ENCODE data around the gene KDM4C.

The KDM4C gene

DNA sequence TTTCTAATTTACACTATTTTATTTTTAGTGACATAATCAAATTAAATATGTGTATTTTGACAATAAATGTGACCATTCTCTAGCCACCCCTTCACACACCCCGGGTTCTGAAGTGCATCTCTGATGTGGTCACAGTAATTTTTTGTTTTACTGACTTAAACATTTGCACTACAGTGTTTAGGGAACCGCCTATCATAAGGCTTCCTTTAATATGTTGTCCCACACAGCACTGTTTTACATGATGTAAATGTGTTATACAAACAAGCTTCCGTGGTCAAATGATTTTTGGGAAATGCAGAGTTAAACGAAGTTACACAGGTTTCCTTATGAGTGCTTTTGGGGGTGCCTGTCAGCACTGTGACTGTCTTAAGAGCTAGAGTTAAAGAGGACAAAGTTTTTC is 86.5 kb downstream of the KDM4C start:
- H3K9ac ChIP-seq = no peak overlapping the region
- H4K20me1 ChIP-seq (ENCODE audit: insufficient read depth) = no peaks in the 10 kb centered on the region; the same call in 1 of the 2 replicates
- no peaks in the 10 kb centered on the region for H3K36me3 ChIP-seq (ENCODE audit: insufficient read depth)
- TF ChIP-seq, protein P1, sequence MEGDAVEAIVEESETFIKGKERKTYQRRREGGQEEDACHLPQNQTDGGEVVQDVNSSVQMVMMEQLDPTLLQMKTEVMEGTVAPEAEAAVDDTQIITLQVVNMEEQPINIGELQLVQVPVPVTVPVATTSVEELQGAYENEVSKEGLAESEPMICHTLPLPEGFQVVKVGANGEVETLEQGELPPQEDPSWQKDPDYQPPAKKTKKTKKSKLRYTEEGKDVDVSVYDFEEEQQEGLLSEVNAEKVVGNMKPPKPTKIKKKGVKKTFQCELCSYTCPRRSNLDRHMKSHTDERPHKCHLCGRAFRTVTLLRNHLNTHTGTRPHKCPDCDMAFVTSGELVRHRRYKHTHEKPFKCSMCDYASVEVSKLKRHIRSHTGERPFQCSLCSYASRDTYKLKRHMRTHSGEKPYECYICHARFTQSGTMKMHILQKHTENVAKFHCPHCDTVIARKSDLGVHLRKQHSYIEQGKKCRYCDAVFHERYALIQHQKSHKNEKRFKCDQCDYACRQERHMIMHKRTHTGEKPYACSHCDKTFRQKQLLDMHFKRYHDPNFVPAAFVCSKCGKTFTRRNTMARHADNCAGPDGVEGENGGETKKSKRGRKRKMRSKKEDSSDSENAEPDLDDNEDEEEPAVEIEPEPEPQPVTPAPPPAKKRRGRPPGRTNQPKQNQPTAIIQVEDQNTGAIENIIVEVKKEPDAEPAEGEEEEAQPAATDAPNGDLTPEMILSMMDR (conservative IDR thresholded peaks at IDR 0.05; ENCODE audit: low read depth, low read length) = no peak
- no peaks in the 10 kb centered on the region for H3K4me1 ChIP-seq (ENCODE audit: low read depth, poor library complexity, severe bottlenecking)
- H3K79me2 ChIP-seq (ENCODE audit: insufficient read depth, low read depth) = no peaks in the 10 kb centered on the region
- no peaks in the 10 kb centered on the region for H3K27me3 ChIP-seq (ENCODE audit: insufficient read depth, low read depth)
- no peak overlapping the region for H3K4me2 ChIP-seq
- H3K4me3 ChIP-seq (IDR thresholded peaks at IDR 0.05; ENCODE audit: insufficient read depth, low read depth, low read length) = no peak overlapping the region
- H3K27ac ChIP-seq = no peak overlapping the region
- no peak overlapping the region for H2AFZ ChIP-seq (ENCODE audit: low read depth)

DNA sequence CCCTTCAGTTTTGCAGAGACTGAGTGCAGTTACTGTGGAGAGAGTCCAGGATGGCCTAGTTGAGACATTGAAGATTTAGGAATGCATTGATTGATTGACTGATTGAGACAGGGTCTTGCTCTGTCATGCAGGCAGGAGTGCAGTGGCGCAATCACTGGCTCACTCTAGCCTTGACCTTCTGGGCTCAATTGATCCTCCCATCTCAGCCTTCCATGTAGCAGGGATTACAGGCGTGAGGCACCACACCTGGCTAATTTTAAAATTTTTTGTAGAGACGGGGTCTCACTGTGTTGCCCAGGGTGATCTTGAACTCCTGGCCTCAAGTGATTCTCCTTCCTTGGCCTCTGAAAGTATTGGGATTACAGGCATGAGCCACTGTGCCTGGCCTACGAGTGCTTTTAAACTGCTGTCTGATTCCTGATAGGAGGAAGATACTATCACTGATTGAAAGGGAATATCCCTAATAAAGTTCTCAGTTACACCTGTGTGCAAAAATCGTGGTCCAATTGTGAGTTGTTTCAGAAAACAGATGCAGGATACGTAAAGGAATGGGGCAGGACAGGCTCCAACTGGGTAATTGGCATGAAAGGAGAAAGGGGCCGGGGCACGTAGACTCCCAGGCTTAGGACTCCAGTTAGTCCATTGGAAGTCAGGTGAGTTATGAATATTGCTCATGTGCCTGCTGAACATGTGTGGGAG is 87.5 kb downstream of the KDM4C start:
- TF ChIP-seq, protein P1 (conservative IDR thresholded peaks at IDR 0.05; ENCODE audit: low read depth, low read length) = no peak
- H3K4me1 ChIP-seq (ENCODE audit: low read depth, poor library complexity, severe bottlenecking) = no peaks in the 10 kb centered on the region
- H3K79me2 ChIP-seq (ENCODE audit: insufficient read depth, low read depth) = no peaks in the 10 kb centered on the region
- H3K27me3 ChIP-seq (ENCODE audit: insufficient read depth, low read depth) = no peaks in the 10 kb centered on the region
- H3K4me2 ChIP-seq = no peak overlapping the region
- no peaks in the 10 kb centered on the region for H3K36me3 ChIP-seq (ENCODE audit: insufficient read depth)
- no peak overlapping the region for H2AFZ ChIP-seq (ENCODE audit: low read depth)
- H3K4me3 ChIP-seq (IDR thresholded peaks at IDR 0.05; ENCODE audit: insufficient read depth, low read depth, low read length) = no peak overlapping the region
- H3K27ac ChIP-seq = no peak overlapping the region
- H3K9ac ChIP-seq = no peak overlapping the region
- no peaks in the 10 kb centered on the region; the same call in 1 of the 2 replicates for H4K20me1 ChIP-seq (ENCODE audit: insufficient read depth)

DNA sequence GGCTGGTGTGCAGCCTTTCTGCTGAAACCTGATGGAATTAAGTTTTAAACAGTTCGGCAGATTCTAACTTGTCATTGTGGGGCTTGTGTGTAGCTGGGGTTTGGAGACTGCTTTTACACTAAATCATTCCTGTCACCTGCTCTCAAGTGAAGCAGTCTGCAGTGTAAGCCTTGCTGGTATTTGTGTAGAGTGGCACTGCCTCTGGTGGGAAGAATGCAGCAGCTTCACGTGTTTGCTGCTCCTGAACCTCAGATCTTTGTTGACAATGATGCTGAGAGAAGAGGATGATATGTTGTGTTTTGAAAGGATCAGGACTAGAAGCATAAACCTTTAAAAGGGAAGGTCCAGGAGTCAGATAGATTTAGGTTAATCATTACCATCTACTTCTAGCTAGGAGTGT is 88.1 kb downstream of the KDM4C start:
- Histone ChIP-seq H3K36me3 (ENCODE audit: insufficient read depth) (no peaks in the 10 kb centered on the region), H3K27me3 (ENCODE audit: insufficient read depth, low read depth) (no peaks in the 10 kb centered on the region), H3K9ac (no peak overlapping the region)

DNA sequence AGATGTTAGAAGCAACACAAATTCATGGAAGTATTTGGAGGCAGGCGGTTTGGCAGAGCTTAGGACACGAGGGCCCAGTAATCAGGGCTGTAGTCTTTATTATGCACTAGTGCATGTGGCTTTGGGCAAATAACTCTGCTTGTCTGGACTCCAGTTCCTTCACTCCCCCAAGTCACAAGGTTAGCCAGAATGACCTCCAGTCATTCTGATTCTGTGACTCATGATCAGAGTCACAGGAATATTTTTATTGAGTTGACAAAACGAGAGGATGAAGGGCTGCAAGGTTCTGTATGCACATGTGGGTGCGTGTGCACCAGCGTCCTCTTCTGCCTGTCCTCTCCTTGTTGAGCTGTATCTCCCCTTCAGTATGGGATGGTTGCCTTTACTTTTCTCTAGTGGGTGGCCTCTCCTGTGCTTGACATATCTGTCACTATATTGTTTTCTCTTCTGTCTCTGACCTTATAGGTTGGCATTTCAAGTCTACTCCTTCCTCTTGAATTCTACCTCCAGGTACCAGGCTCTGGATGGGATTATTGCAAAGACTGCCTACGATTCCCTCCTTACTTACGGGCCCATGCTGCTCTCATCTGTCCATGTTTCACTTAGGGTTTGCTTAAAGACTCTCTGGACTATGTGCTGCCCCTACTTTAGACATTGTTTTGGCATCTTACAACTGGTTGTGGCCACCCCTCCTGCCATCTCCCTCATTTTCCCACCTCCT is 94.6 kb downstream of the KDM4C start:
- H3K4me3 ChIP-seq (IDR thresholded peaks at IDR 0.05; ENCODE audit: insufficient read depth, low read depth, low read length) = no peak overlapping the region
- no peaks in the 10 kb centered on the region for H3K36me3 ChIP-seq (ENCODE audit: insufficient read depth)
- no peaks in the 10 kb centered on the region for H3K79me2 ChIP-seq (ENCODE audit: insufficient read depth, low read depth)
- H4K20me1 ChIP-seq (ENCODE audit: insufficient read depth) = no peaks in the 10 kb centered on the region
- H2AFZ ChIP-seq (ENCODE audit: low read depth) = no peak overlapping the region
- no peak overlapping the region for H3K4me2 ChIP-seq
- TF ChIP-seq, protein P1 (conservative IDR thresholded peaks at IDR 0.05; ENCODE audit: low read depth, low read length) = no peak
- H3K4me1 ChIP-seq (ENCODE audit: low read depth, poor library complexity, severe bottlenecking) = no peaks in the 10 kb centered on the region
- H3K27me3 ChIP-seq (ENCODE audit: insufficient read depth, low read depth) = no peaks in the 10 kb centered on the region
- H3K9ac ChIP-seq = no peak overlapping the region
- no peak overlapping the region for H3K27ac ChIP-seq

More for the DNA sequence above, 88.1 kb downstream of the KDM4C start:
- no peaks in the 10 kb centered on the region; the same call in 1 of the 2 replicates for H4K20me1 ChIP-seq (ENCODE audit: insufficient read depth)
- no peak overlapping the region for H3K27ac ChIP-seq
- no peak overlapping the region for H2AFZ ChIP-seq (ENCODE audit: low read depth)
- H3K4me2 ChIP-seq = no peak overlapping the region
- H3K79me2 ChIP-seq (ENCODE audit: insufficient read depth, low read depth) = no peaks in the 10 kb centered on the region
- H3K4me1 ChIP-seq (ENCODE audit: low read depth, poor library complexity, severe bottlenecking) = no peaks in the 10 kb centered on the region
- no peak overlapping the region for H3K4me3 ChIP-seq (IDR thresholded peaks at IDR 0.05; ENCODE audit: insufficient read depth, low read depth, low read length)
- TF ChIP-seq, protein P1 (conservative IDR thresholded peaks at IDR 0.05; ENCODE audit: low read depth, low read length) = no peak

Data from KMS-11 (cell line).